Measurements from ENCODE around the gene CDC45.
A peak's percentile ranks its signal among the peaks of the same experiment; 100 is the strongest.

Gene CDC45

DNA sequence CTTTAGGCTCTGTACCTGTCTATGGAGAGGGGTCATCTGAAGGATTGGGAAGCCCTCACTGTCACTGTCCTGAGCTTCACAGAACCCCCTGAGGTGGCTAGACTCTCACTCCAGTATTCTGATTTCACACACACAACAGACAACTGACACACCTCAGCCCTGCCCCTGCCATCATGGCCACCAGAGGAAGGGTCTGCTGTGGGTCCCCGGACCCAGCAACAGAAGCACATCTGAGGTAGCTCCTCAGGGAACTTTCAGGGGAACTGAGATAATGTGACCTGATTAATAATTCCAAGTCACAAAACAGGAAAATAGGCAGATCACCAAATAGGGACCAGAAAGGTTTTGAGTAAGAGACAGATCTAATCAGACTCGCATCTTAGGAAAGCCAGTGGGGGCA is 24.7 kb upstream of the CDC45 start:
- peaks cover 0 to 5% of the 10 kb centered on the region in 2 donors for H3K4me1 Mint-ChIP-seq (ENCODE audit: low read depth in 2 of 2)
- no peaks in the 10 kb centered on the region for H3K27me3 Mint-ChIP-seq
- DNase-seq (no peak), ATAC-seq (replicated peaks) (no peak)
- no peak overlapping the region for H3K4me3 Mint-ChIP-seq
- H3K36me3 Mint-ChIP-seq (ENCODE audit: insufficient read depth) = peaks cover 45% of the 10 kb centered on the region
- no peak overlapping the region for H3K27ac Mint-ChIP-seq
- no peaks in the 10 kb centered on the region for H3K9me3 Mint-ChIP-seq

DNA sequence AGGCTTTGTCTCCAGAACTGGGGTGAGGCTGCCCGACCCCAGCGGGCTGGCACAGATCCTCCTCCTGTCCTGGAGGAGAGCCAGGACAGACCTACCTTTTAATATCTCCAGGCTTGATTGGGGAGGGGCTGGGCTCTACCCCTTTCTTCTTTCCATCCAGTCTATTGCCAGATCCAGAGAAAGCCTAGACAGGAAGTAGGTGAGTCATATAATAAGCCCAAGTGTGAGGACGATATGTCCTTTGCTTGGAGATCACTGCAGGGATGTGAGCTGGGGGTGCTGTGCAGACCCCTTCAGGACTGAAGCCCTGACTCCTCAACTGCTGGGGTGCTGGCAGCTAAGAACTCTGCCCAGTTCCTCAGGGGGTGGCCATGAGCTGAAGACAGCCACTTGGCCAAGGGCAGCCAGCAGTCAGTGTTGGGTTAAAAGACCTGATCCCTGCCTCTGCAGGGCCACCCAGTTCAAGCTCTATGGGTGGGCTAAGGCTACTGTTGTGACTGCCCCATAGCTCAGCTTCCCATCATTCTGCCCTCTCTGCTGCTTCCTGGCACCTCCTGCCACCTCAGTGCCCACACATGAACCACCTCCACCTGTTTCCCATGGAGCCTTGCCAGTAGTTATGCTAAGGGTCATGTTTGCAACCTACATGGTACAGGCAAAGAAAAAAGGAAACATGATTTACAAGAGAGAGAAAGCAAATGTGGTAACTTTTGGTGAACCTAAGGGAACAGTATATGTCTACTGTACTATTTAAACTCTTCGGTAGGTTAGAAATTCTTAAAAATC is 23.9 kb upstream of the CDC45 start:
- no peak for ATAC-seq (replicated peaks)
- H3K27ac Mint-ChIP-seq = no peak overlapping the region

DNA sequence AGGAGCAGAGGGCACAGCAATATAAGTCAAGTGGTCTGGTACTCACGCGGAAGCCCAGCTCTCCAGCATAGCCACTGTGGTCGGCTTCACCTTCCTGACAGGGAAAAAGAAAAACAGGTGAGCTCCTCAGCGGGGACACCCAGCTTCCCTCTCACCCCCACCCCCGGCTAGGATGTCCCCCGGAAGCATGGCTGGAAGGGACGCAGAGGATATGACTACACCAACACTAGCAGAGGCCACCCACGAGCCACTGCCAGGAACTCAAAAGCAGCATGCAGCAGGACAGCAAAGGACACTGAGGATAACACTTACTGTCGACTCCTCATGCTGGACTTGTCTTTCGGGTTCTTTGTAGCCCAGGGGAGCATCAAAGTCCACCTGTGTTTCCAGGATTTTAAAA is 23.2 kb upstream of the CDC45 start:
- H3K4me1 Mint-ChIP-seq (ENCODE audit: low read depth in 2 of 2) = peaks cover 0 to 5% of the 10 kb centered on the region in 2 donors
- no peak overlapping the region for H3K4me3 Mint-ChIP-seq
- DNase-seq (no peak), ATAC-seq (replicated peaks) (no peak)
- H3K27ac Mint-ChIP-seq = no peak overlapping the region
- peaks cover 56% of the 10 kb centered on the region for H3K36me3 Mint-ChIP-seq (ENCODE audit: insufficient read depth)
- no peaks in the 10 kb centered on the region for H3K27me3 Mint-ChIP-seq
- no peaks in the 10 kb centered on the region for H3K9me3 Mint-ChIP-seq

More for the DNA sequence above, 23.9 kb upstream of the CDC45 start:
- Mint-ChIP-seq H3K36me3 (ENCODE audit: insufficient read depth) (peaks cover 49% of the 10 kb centered on the region), H3K27me3 (no peaks in the 10 kb centered on the region), H3K4me1 (ENCODE audit: low read depth in 2 of 2) (peaks cover 0 to 5% of the 10 kb centered on the region in 2 donors), H3K9me3 (no peaks in the 10 kb centered on the region), H3K4me3 (no peak overlapping the region)
- DNase-seq = no peak

- ATAC-seq (replicated peaks) (no peak), DNase-seq (no peak)
- no peak overlapping the region for H3K27ac Mint-ChIP-seq
These were observed 21.8 kb upstream of the CDC45 start for GRCh38 chr22:19457828-19458428.

DNA sequence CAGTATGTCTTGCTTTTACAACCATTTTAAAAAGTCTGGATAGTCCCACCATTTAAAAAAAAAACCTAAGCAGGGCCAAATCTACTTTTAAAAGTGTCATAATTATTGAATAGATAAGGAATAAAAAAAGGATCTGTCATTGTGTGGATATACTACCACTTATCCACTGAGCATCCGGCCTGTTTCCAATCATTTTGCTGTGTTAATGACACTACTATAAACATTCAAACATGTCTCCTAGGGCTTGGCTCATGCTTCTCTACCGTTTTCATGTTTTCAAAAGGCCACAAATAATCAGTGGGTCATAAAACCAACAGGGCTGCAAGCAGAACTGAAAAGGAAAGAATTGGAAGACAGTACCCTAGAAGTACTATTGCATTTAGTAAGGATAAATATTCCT is 19.7 kb upstream of the CDC45 start:
- DNase-seq (no peak), ATAC-seq (replicated peaks) (no peak)
- no peak overlapping the region for H3K27ac Mint-ChIP-seq
- peaks cover 1 to 12% of the 10 kb centered on the region in 2 donors for H3K4me1 Mint-ChIP-seq (ENCODE audit: low read depth in 2 of 2)
- H3K36me3 Mint-ChIP-seq (ENCODE audit: insufficient read depth) = peaks cover 52% of the 10 kb centered on the region
- H3K9me3 Mint-ChIP-seq = no peaks in the 10 kb centered on the region
- H3K27me3 Mint-ChIP-seq = no peaks in the 10 kb centered on the region
- no peak overlapping the region for H3K4me3 Mint-ChIP-seq

More at GRCh38 chr22:19457828-19458428, 21.8 kb upstream of the CDC45 start:
- H3K4me1 Mint-ChIP-seq (ENCODE audit: low read depth in 2 of 2) = peaks cover 0 to 5% of the 10 kb centered on the region in 2 donors
- H3K27me3 Mint-ChIP-seq = no peaks in the 10 kb centered on the region
- H3K36me3 Mint-ChIP-seq (ENCODE audit: insufficient read depth) = peaks cover 62% of the 10 kb centered on the region
- H3K4me3 Mint-ChIP-seq = no peak overlapping the region
- no peaks in the 10 kb centered on the region for H3K9me3 Mint-ChIP-seq

DNA sequence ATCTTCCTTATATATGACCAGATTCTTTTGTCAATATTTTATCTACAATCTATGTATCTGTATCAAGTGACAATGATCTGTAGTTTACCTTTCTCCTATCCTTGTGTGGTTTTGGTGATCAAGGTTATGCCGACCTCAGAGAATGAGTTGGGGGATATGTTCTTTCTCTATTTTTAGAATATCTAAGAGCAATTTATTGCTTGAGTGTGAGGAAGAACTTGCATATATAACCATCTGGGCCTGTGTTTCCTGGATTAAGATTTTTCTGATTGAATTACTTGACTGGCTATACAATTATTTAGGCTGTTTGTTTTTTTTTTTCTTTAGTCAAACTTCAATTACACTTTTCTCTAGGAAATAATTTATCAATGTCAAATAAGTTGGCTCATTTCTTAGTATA is 18.2 kb upstream of the CDC45 start:
- DNase-seq = no peak
- Mint-ChIP-seq H3K4me1 (ENCODE audit: low read depth in 2 of 2) (peaks cover 3 to 12% of the 10 kb centered on the region in 2 donors), H3K4me3 (no peak overlapping the region), H3K36me3 (ENCODE audit: insufficient read depth) (peaks cover 58% of the 10 kb centered on the region), H3K27ac (no peak overlapping the region), H3K27me3 (no peaks in the 10 kb centered on the region), H3K9me3 (no peaks in the 10 kb centered on the region)
- no peak for ATAC-seq (replicated peaks)

DNA sequence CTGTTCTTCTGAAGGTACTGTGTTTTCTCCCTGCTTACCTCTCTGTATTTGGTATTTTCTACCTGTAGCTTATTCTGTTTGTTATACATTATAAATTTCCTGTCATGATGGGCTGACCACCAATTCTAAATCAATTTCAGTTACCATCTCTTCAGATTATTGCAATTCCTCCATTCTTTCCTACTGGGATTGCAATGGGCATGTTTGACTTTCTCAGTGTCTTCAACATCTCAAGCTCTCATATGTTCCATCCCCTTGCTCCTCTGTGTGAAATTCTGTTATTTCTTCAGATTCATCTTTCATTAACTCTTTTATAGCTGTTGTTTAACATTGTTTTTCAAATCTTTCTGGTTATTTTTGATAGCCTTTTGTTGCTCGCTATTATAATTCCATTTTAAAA is 16.7 kb upstream of the CDC45 start:
- peak overlapping the region in 1 of 2 donors; percentile 41 for H3K27ac Mint-ChIP-seq
- ATAC-seq (replicated peaks) (no peak), DNase-seq (no peak)
- H3K4me1 Mint-ChIP-seq (ENCODE audit: low read depth in 2 of 2) = peaks cover 3 to 12% of the 10 kb centered on the region in 2 donors
- no peaks in the 10 kb centered on the region for H3K9me3 Mint-ChIP-seq
- H3K4me3 Mint-ChIP-seq = no peak overlapping the region
- peaks cover 63% of the 10 kb centered on the region for H3K36me3 Mint-ChIP-seq (ENCODE audit: insufficient read depth)
- H3K27me3 Mint-ChIP-seq = no peaks in the 10 kb centered on the region

- H3K9me3 Mint-ChIP-seq = no peaks in the 10 kb centered on the region
- ATAC-seq (replicated peaks) (no peak), DNase-seq (no peak)
- H3K27ac Mint-ChIP-seq = no peak overlapping the region
- H3K4me1 Mint-ChIP-seq (ENCODE audit: low read depth in 2 of 2) = peaks cover 5 to 15% of the 10 kb centered on the region in 2 donors
- no peaks in the 10 kb centered on the region for H3K27me3 Mint-ChIP-seq
- no peak overlapping the region for H3K4me3 Mint-ChIP-seq
- peaks cover 71% of the 10 kb centered on the region for H3K36me3 Mint-ChIP-seq (ENCODE audit: insufficient read depth)
These were observed 15.9 kb upstream of the CDC45 start for GRCh38 chr22:19463491-19464469.

- ATAC-seq (replicated peaks) (no peak), DNase-seq (no peak)
- Mint-ChIP-seq H3K27ac (no peak overlapping the region), H3K4me1 (ENCODE audit: low read depth in 2 of 2) (peaks cover 10 to 16% of the 10 kb centered on the region in 2 donors), H3K36me3 (ENCODE audit: insufficient read depth) (peaks cover 78% of the 10 kb centered on the region), H3K27me3 (no peaks in the 10 kb centered on the region), H3K4me3 (no peak overlapping the region), H3K9me3 (no peaks in the 10 kb centered on the region)
These were observed 15.2 kb upstream of the CDC45 start for GRCh38 chr22:19464546-19464945.

DNA sequence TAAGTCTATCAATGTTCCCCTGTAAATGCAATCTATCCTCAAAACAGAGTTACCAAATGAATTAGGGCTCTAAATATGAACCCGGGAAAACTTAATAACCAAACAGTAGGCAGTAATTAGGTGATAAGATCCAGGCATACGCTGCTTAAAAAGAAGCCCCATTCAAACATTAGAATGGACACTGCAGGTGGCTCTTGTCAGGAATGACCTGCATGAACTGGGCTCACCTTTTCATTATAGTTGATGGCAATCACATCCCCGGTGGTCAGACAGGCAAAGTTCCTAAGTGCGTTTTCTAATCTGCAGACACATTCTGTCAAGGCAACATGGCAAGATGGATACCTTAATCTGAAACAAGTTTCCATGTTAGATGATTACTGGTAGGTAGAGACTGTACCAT is 14.7 kb upstream of the CDC45 start:
- ATAC-seq (replicated peaks) (no peak), DNase-seq (no peak)
- no peak overlapping the region for H3K4me3 Mint-ChIP-seq
- H3K27me3 Mint-ChIP-seq = no peaks in the 10 kb centered on the region
- H3K36me3 Mint-ChIP-seq (ENCODE audit: insufficient read depth) = peaks cover 82% of the 10 kb centered on the region
- H3K4me1 Mint-ChIP-seq (ENCODE audit: low read depth in 2 of 2) = peaks cover 10 to 16% of the 10 kb centered on the region in 2 donors
- H3K27ac Mint-ChIP-seq = peak overlapping the region in 1 of 2 donors; percentile 61
- no peaks in the 10 kb centered on the region for H3K9me3 Mint-ChIP-seq

DNA sequence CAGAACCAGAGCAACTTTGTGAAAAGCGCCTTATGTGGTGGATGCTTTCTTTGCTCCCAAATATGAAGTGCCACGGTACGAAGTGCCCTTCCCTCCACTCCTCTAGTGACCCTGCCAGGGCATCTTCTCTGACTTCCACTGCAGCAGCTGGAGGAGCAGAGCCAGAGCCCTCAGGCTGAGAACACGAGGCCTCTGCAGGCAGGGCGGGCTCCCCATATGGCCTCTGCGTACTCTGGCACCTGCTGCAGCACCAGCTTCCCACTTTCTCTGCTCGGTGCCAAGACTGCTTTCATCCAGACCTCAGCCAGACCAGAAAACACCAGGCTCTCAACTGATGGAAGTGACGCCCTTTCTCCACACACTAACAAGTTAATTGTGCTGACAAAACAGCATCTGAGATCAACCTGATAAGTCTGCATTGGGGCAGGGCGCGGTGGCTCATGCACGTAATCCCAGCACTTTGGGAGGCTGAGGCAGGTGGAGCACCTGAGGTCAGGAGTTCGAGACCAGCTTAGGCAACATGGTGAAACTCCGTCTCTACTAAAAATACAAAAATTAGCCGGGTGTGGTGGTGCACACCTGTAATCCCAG is 13.5 kb upstream of the CDC45 start:
- ATAC-seq (replicated peaks) = no peak
- Mint-ChIP-seq H3K4me1 (ENCODE audit: low read depth in 2 of 2) (peaks cover 10 to 16% of the 10 kb centered on the region in 2 donors), H3K27me3 (no peaks in the 10 kb centered on the region), H3K9me3 (no peaks in the 10 kb centered on the region), H3K4me3 (no peak overlapping the region), H3K36me3 (ENCODE audit: insufficient read depth) (peaks cover 80% of the 10 kb centered on the region), H3K27ac (no peak overlapping the region)
- no peak for DNase-seq

GRCh38 chr22:19466848-19467752 is 12.6 kb upstream of the CDC45 start:
- no peak overlapping the region for H3K27ac Mint-ChIP-seq
- no peaks in the 10 kb centered on the region for H3K27me3 Mint-ChIP-seq
- DNase-seq (no peak), ATAC-seq (replicated peaks) (no peak)
- no peaks in the 10 kb centered on the region for H3K9me3 Mint-ChIP-seq
- H3K4me1 Mint-ChIP-seq (ENCODE audit: low read depth in 2 of 2) = peaks cover 10 to 16% of the 10 kb centered on the region in 2 donors
- no peak overlapping the region for H3K4me3 Mint-ChIP-seq
- H3K36me3 Mint-ChIP-seq (ENCODE audit: insufficient read depth) = peaks cover 81% of the 10 kb centered on the region
